ENCODE results near the gene DLK1. TPM values are rescaled to one million over a fixed set of nuclear protein-coding genes. Genes with fewer than 3 reads are reported as not detected.
A peak's percentile ranks its signal among the peaks of the same experiment; 100 is the strongest.

Gene DLK1
- total RNA-seq, 2 experiments from 2014 or later: not detected

DNA sequence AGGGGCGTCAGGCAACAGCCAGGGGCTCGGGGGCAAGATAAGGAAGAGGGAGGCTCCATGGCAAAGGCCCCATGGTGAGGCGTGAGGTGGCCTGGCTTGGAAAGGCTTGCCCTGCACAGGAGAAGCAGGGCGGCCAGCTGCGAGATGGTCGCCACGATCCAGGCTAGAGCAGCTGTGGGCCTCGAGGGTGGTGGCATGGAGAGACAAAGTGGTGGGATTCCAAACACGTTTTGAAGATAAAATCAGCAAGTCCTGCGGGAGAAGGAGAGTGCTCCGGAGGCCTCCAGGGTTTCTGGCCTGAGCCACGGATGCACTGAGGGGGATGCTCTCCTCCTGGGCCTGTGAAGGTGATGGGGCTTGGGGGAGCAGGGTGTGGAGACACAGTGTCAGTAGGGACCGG lies 20.5 kb upstream of the DLK1 start:
- CTCF ChIA-PET (ENCODE audit: unreplicated experiment): no interaction called here
- DNase-seq (ENCODE audit: low spot score): no peak
- no peaks in the 10 kb centered on the region for H3K9me3 ChIP-seq (ENCODE audit: low read length)
- BruUV-seq (replicated peaks): no TSS peak
- no peak overlapping the region for H2AFZ ChIP-seq (ENCODE audit: low read length)
- POLR2A ChIA-PET: no interaction called here
- no peaks in the 10 kb centered on the region for H4K20me1 ChIP-seq (ENCODE audit: insufficient read depth, low read length)
- H3K27ac ChIP-seq (ENCODE audit: low read depth, low read length, poor library complexity, severe bottlenecking): no peak overlapping the region
- H3K9me2 ChIP-seq (ENCODE audit: insufficient read depth, low read length): no peaks in the 10 kb centered on the region
- intact Hi-C loops (cut with micrococcal nuclease; ENCODE audit: unreplicated experiment): no loop called here
- no peaks in the 10 kb centered on the region for H3K4me1 ChIP-seq (ENCODE audit: insufficient read depth, low read length, poor library complexity, severe bottlenecking)
- H3K4me3 ChIP-seq (ENCODE audit: low read depth, low read length, poor library complexity, severe bottlenecking): no peak overlapping the region
- TF ChIP-seq, protein P1, sequence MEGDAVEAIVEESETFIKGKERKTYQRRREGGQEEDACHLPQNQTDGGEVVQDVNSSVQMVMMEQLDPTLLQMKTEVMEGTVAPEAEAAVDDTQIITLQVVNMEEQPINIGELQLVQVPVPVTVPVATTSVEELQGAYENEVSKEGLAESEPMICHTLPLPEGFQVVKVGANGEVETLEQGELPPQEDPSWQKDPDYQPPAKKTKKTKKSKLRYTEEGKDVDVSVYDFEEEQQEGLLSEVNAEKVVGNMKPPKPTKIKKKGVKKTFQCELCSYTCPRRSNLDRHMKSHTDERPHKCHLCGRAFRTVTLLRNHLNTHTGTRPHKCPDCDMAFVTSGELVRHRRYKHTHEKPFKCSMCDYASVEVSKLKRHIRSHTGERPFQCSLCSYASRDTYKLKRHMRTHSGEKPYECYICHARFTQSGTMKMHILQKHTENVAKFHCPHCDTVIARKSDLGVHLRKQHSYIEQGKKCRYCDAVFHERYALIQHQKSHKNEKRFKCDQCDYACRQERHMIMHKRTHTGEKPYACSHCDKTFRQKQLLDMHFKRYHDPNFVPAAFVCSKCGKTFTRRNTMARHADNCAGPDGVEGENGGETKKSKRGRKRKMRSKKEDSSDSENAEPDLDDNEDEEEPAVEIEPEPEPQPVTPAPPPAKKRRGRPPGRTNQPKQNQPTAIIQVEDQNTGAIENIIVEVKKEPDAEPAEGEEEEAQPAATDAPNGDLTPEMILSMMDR (conservative IDR thresholded peaks at IDR 0.05; ENCODE audit: low read length): no peak
- no peak for TF ChIP-seq EZH2phosphoT487 (IDR thresholded peaks at IDR 0.05; ENCODE audit: borderline replicate concordance, low read depth, low read length)
- H3K4me2 ChIP-seq (ENCODE audit: low read length): no peak overlapping the region
- H3K79me2 ChIP-seq (ENCODE audit: insufficient read depth, low read depth, low read length): no peaks in the 10 kb centered on the region
- H3K36me3 ChIP-seq (ENCODE audit: insufficient read depth, low read length): no peaks in the 10 kb centered on the region

DNA sequence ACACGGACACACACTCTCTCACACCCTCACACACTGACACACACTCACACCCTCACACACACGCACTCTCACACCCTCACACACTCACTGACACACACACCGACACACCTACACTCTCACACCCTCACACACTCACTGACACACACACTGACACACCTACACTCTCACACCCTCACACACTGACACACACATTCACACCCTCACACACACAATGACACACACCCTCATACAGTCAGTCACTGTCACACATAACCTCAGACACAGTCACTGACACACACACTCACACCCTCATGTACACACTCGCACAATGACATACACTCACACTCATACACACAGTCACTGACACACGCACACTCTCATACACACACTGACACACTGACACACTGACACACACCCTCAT lies 19.8 kb upstream of the DLK1 start:
- ChIA-PET POLR2A (interaction anchor here (0.6 kb wide), 1 partner anchor 520 kb away, joined by 4 read pairs; no protein-coding TSS in a partner anchor), CTCF (ENCODE audit: unreplicated experiment) (no interaction called here)
- intact Hi-C loops (cut with micrococcal nuclease; ENCODE audit: unreplicated experiment): no loop called here
- Histone ChIP-seq H3K9me3 (ENCODE audit: low read length) (no peaks in the 10 kb centered on the region), H3K4me2 (ENCODE audit: low read length) (no peak overlapping the region), H3K36me3 (ENCODE audit: insufficient read depth, low read length) (no peaks in the 10 kb centered on the region), H3K9me2 (ENCODE audit: insufficient read depth, low read length) (no peaks in the 10 kb centered on the region), H3K4me3 (ENCODE audit: low read depth, low read length, poor library complexity, severe bottlenecking) (no peak overlapping the region), H4K20me1 (ENCODE audit: insufficient read depth, low read length) (no peaks in the 10 kb centered on the region), H2AFZ (ENCODE audit: low read length) (no peak overlapping the region), H3K4me1 (ENCODE audit: insufficient read depth, low read length, poor library complexity, severe bottlenecking) (no peaks in the 10 kb centered on the region), H3K27ac (ENCODE audit: low read depth, low read length, poor library complexity, severe bottlenecking) (no peak overlapping the region), H3K79me2 (ENCODE audit: insufficient read depth, low read depth, low read length) (no peaks in the 10 kb centered on the region)
- no peak for TF ChIP-seq EZH2phosphoT487 (IDR thresholded peaks at IDR 0.05; ENCODE audit: borderline replicate concordance, low read depth, low read length)
- TF ChIP-seq, protein P1 (conservative IDR thresholded peaks at IDR 0.05; ENCODE audit: low read length): no peak
- no TSS peak for BruUV-seq (replicated peaks)
- DNase-seq (ENCODE audit: low spot score): no peak

DNA sequence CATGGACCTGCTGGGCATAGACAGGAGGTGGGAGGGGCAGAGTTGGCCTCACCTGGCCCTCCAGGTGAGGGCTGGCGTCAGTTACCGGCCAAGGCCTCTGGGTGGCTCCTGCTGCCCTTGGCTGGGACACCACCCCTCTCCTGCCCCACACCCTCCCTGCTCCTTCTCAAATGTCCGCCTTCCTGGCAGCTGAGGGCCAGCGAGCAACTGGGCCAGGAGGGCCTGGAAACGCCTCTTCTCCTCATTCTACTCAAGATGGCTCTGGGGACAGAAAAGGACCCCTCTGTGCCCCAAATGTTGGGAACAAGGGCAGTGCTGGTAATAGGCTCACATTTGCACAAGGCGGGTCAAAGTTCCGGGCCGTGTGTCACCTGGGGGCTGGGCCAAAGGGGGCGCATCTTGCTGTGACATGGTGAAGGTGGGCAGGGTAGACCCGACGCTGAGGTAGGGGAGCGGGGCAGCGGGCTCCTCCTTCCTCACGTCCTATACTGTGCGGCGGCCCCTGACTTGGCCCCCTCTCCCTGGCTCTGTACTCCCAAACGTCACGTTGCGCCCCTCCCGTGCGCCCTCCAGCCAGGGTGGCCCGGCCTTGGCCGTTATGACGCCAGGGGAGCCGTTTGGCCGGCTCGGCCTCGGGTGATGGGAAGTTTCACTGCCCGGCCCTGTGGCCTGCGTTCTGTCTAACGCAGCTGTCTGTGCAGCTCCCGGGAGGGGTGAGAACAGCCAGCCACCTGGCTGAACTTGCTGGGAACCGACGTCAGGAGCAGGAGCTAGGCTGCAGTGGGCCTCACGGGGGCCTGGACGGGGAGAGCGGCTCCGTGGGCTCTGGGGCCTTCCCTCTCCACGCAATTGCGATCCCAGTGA lies 18.0 kb upstream of the DLK1 start:
- Histone ChIP-seq H3K36me3 (ENCODE audit: insufficient read depth, low read length) (no peaks in the 10 kb centered on the region), H3K9me2 (ENCODE audit: insufficient read depth, low read length) (no peaks in the 10 kb centered on the region), H3K4me3 (ENCODE audit: low read depth, low read length, poor library complexity, severe bottlenecking) (no peak overlapping the region), H3K4me1 (ENCODE audit: insufficient read depth, low read length, poor library complexity, severe bottlenecking) (peaks cover 3% of the 10 kb centered on the region), H3K79me2 (ENCODE audit: insufficient read depth, low read depth, low read length) (no peaks in the 10 kb centered on the region), H3K27ac (ENCODE audit: low read depth, low read length, poor library complexity, severe bottlenecking) (no peak overlapping the region), H2AFZ (ENCODE audit: low read length) (no peak overlapping the region), H3K9me3 (ENCODE audit: low read length) (no peaks in the 10 kb centered on the region), H3K4me2 (ENCODE audit: low read length) (no peak overlapping the region), H4K20me1 (ENCODE audit: insufficient read depth, low read length) (no peaks in the 10 kb centered on the region)
- no peak for DNase-seq (ENCODE audit: low spot score)
- TF ChIP-seq, protein P1 (conservative IDR thresholded peaks at IDR 0.05; ENCODE audit: low read length): peak; percentile 27; the same call in 1 of the 2 replicates
- TF ChIP-seq EZH2phosphoT487 (IDR thresholded peaks at IDR 0.05; ENCODE audit: borderline replicate concordance, low read depth, low read length): no peak
- intact Hi-C loops (cut with micrococcal nuclease; ENCODE audit: unreplicated experiment): no loop called here
- ChIA-PET POLR2A (no interaction called here), CTCF (ENCODE audit: unreplicated experiment) (no interaction called here)
- BruUV-seq (replicated peaks): no TSS peak

Data from OCI-LY7 (cell line).